COR-L47 (cell line): Measurements from ENCODE around the gene ATXN1.

Experiments used
- DNase-seq: peaks from one replicate; lab custom pipeline; 2025; lab: John Stamatoyannopoulos, UW

The ATXN1 gene

DNA sequence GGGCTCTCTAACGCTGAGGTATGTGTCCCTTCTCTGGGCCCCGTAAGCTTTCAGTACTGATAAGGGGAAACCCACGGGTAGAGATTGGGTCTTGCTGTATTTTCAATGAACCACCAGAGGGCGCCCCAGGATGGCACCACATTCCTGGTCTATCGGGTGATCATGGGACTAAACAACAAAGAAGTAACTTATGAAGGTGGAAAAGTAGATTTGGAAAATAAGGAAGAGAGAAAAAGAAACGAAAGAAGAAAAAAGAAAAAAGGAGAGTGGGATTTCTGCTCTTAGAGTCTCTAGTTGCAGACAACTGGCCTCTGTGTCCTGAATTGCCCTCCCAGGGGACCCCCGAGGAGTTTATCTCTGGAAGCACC lies 429.1 kb downstream of the ATXN1 start:
- DNase-seq: peak; percentile 55

DNA sequence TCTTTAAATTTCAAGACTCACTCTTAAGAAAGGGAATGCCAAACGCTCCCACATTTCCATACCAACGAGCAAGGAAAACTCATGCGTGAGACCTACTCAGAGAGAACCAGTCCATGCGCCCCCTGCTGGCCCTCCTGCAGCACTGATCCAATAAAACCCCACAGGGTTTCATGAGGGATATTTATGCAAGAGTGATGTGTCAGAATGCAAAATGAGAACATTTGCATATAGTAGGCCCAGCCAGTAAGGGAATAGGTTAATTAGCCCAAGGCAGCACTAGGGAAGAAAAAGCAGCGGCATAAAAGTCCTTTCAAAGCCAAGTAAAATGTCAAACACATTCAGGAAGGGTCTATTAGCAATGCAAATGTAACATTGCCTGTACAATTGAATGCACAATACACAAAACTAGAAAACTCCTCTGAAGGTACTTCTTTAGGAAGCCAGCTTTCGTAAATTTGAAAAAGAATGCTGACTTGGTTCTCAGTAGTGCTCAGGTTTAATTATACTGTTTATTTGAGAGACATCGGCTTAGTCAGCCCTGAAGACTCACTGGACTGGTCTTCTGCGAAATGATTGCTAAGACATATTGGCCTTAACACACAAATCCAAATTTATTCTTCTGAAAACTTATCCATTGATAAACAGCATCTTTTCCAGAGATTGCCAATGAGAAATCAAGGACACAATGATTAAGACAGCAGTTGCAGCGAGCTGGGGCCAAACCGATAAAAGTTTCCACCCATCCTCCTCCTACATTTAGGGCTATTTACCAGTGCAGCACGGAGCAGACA lies 429.7 kb downstream of the ATXN1 start:
- DNase-seq: peak; percentile 48

DNA sequence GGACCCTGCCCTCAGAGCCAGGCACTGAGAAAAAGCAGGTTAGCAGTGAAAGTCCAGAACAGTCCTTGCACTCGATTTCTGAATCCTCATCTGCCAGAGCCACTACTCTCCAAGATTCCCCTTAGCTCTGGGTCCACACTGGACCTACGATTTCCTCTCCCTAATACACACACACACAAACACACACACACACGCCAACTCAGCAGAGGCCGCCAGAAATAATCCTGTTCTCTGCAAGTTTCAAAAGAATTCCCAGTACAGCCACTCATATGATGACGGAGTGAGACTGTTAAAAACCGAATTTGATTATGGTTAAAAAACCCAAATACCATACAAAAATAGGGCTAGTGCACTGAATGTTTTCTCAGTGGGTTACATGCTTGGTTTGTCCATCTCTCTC lies 432.0 kb downstream of the ATXN1 start:
- no peak for DNase-seq

DNA sequence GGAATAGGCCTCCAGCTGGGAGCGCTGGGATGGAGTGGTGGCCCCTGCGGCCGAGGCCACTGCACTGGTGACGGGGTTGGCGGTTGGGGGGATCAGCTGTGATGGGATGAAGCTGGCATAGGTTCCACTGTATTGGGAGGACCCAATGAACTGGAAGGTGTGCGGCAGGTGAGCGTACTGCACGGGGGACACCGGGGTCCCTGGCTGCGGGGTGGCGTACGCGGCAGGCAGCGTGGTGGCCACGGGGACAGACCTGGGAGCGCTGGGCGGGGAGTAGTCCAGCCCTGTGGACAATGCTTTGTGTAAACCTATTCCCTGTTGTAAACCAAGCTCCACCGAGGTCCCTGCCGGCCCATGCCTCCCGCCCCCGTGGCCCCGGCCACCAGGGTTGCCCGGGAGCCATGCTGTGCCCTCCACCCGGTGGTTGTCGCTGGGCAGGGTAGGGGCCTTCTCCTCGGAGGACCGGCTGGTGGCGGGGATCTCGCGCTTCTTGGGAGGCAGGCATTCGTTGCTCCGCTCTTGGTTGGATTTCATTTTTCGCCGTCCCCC lies 433.4 kb downstream of the ATXN1 start:
- DNase-seq: no peak

GRCh38 chr6:16326971-16327776 lies 434.1 kb downstream of the ATXN1 start:
- DNase-seq: no peak

DNA sequence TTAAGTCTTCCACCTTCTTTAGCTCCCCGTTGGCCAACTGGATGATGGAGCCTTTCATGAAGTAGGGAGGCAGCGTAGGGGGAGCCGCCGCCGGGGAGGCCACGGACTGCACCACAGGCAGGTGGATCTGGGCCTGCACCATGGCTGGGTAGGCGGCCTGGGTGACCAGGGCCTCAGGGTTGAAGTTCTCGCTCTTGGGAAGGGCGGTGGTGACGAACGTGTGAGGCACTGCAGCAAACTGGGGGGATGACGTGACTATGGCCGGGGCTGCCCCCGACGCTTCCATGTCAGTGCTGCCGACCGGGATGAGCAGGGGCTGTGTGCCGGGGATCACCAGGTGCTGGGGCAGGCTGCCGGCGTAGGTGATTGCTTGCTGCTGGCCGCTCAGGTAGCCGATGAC lies 434.7 kb downstream of the ATXN1 start:
- no peak for DNase-seq

DNA sequence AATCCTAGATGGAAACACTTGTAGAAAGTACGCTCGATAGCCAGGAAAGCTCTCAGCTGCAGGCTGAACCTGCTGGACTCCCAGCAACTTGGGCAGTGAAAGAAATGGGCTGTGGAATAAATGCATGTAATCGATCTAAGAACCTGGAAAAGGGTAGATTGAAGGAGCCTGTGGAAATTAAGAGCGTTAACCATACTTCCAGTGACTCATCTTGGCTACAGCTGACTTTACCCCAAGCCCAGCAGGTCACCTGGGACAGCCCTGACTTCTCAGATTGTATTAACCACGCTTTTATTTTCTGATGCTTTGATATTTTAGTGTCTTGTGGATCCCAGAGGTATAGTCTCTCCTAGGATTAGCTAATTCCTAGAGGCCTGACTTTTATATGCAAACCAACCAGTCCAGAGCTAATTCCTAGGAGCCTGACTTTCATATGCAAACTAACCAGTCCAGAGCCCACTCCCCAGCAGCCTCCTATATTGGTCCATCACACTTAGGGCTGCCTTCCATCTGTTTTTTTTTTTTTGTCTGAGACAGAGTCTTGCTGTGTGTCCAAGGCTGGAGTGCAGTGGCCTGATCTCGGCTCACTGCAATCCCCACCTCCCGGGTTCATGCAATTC lies 436.5 kb downstream of the ATXN1 start:
- no peak for DNase-seq

- no peak for DNase-seq
Observed at GRCh38 chr6:16324184-16324583, 437.1 kb downstream of the ATXN1 start.

- peak; percentile 61 for DNase-seq
Observed at GRCh38 chr6:16322666-16323312, 438.5 kb downstream of the ATXN1 start.

DNA sequence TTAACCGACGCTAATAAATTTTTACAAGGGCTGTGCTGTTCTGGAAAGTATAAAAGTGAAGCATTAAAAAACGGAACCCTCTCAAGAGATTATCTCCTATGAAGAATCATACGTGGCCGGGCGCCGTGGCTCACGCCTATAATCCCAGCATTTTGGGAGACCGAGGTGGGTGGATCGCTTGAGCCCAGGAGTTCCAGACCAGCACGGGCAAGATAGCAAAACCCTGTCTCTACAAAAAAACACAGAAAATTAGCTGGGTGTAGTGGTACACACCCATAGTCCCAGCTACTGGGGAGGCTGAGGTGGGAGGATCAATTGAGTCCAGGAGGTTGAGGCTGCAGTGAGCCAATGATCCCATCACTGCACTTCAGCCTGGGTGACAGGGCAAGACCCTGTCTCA lies 439.4 kb downstream of the ATXN1 start:
- DNase-seq: no peak

DNA sequence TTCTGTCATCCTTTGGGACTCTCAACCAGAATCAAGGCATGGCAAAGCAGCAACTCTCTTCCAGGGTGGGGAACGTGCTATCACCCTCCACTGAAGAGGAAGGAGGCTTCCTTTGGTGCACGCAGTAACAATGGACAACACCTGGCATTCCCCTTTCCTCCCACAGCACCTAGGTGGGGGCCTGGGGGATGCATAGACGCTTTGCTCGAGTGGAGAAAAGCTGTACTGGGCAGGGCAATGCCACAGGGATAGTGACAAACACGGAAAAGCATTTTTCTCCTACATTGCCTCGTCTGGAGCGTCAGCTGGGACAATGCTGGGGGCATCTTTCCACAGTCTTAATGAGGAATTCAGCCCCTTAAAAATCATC lies 439.9 kb downstream of the ATXN1 start:
- no peak for DNase-seq

DNA sequence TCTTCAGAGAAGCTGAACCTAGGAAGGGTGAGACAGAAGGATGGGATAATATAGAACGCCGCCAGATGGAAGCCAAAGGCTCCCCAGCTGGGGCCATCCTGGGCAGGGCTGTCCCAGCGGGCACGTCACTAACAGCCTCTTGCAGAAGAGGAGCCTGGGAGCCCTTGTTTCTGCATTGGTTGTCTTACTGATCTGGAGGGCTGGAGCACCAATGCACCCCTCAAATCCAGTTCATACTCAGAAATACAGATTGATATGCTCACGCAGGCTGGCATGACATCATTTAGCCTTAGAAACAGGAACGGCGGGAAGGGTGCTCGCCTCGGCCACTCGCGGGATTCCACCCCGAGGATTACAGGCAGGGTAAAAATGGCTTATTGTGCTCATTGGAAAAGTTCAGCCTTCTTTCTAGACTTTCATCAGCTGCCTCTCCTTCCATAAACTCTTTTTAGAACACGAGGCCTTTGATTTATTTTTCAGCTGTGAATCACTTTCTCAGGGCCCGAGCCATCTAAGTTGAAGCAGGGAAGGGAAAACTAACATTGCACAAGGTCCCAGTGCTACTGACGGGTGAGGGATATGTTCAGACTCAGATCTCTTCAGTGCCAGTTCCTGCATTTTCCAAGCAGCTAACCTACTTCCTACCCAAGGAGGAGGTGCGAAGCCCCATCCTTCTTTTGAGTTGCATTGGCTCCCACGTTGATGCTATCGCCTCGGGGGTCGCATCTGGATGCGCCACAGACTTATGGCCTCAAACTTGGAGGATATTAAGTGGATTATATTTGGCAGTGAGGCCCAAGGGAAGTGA lies 440.5 kb downstream of the ATXN1 start:
- DNase-seq: no peak

- DNase-seq: no peak
Observed at GRCh38 chr6:16319813-16320532, 441.3 kb downstream of the ATXN1 start.

DNA sequence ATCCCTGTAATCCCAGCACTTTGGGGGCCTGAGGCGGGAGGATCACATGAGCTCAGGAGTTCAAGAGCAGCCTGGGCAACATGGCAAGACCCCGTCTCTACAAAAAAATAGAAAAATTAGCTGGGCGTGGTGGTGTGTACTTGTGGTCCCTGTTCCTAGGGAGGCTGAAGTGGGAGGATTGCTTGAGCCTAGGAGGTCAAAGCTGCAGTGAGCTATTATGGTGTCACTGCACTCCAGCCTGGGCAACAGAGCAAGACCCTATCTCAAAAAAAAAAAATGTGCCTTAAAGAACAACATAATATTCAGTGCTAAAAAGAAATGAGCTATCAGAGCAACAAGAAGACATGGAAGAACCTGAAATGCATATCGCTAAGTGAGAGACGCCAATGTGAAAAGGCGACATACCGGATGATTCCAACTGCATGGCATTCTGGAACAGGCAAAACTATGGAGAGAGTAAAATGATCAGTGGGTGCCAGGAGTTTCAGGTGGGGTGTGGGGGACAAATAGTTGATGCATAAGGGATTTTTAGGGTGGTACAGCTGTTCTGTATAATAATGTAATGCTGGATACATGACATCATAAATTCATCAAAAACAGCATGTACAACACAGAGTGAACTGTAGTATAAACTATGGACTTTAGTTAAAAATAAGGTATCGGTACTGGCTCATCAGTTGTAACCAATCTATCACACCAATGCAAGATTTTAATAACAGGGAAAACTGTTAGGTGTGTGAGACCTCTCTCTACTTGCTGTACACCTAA lies 442.1 kb downstream of the ATXN1 start:
- DNase-seq: no peak

GRCh38 chr6:16318538-16318937 lies 442.7 kb downstream of the ATXN1 start:
- DNase-seq: no peak

- peak; percentile 23 for DNase-seq
Observed at GRCh38 chr6:16316741-16317251, 444.5 kb downstream of the ATXN1 start.

DNA sequence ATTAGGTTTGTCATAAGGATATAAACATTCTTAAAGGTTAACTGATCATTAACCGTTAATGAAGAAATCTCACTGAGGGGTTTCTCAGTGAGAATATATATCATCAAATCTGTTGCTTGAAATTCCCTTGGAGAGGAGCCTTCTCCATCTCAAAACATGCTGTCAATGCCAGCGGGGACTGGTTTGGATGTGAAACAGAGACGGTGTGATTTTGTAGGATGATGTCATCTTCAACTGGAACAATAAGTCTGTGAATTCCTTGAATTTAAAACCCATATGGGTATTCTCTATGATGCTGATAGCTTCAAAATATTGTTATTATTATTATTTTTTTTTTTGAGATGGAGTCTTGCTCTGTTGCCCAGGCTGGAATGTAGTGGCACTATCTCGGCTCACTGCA lies 447.0 kb downstream of the ATXN1 start:
- DNase-seq: no peak

- no peak for DNase-seq
Observed at GRCh38 chr6:16313732-16314131, 447.5 kb downstream of the ATXN1 start.

- no peak for DNase-seq
Observed at GRCh38 chr6:16311763-16312162, 449.5 kb downstream of the ATXN1 start.

GRCh38 chr6:16306334-16306733 lies 454.9 kb downstream of the ATXN1 start:
- DNase-seq: no peak
